ENCODE data around the gene PAN2. TPM values are rescaled to one million over a fixed set of nuclear protein-coding genes. Genes with fewer than 3 reads are reported as not detected.

The PAN2 gene
- total RNA-seq, 1 donor = 10.5 TPM

DNA sequence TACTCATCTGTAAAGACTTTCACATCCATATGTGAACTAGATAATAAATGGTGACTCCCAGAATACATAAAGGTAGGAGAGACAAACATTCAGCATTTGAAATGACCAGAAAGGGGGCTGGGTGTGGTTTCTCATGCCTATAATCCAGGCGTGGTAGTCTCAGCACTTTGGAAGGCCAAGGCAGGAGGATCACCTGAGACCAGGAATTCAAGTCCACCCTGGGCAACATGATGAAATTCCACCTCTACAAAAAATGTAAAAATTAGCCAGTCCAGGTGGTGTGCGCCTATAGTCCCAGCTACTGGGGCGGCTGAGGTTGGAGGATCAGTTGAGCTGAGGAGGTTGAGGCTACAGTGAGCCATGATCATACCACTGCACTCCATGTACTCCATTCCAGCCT, 29.5 kb downstream of the PAN2 start:
- peaks cover 4% of the 10 kb centered on the region for H4K20me1 ChIP-seq (ENCODE audit: insufficient read depth, low read length)
- H2AFZ ChIP-seq (ENCODE audit: low read length) = no peak overlapping the region
- peaks cover 32% of the 10 kb centered on the region for H3K36me3 ChIP-seq (ENCODE audit: insufficient read depth, low read length)
- DNase-seq (ENCODE audit: insufficient read length, low spot score, missing footprints) = no peak
- H3K27ac ChIP-seq (ENCODE audit: low read depth, low read length) = no peak overlapping the region
- H3K9me3 ChIP-seq (ENCODE audit: low read depth, low read length) = no peaks in the 10 kb centered on the region
- no peak overlapping the region for H3K4me3 ChIP-seq (ENCODE audit: insufficient read depth, low read length)
- peaks cover 7% of the 10 kb centered on the region for H3K79me2 ChIP-seq (ENCODE audit: insufficient read depth, low read length)
- H3K4me1 ChIP-seq (ENCODE audit: insufficient read depth, low read length) = peaks cover 10% of the 10 kb centered on the region
- H3K27me3 ChIP-seq (ENCODE audit: insufficient read depth, low read length) = no peaks in the 10 kb centered on the region
- TF ChIP-seq, protein P1, sequence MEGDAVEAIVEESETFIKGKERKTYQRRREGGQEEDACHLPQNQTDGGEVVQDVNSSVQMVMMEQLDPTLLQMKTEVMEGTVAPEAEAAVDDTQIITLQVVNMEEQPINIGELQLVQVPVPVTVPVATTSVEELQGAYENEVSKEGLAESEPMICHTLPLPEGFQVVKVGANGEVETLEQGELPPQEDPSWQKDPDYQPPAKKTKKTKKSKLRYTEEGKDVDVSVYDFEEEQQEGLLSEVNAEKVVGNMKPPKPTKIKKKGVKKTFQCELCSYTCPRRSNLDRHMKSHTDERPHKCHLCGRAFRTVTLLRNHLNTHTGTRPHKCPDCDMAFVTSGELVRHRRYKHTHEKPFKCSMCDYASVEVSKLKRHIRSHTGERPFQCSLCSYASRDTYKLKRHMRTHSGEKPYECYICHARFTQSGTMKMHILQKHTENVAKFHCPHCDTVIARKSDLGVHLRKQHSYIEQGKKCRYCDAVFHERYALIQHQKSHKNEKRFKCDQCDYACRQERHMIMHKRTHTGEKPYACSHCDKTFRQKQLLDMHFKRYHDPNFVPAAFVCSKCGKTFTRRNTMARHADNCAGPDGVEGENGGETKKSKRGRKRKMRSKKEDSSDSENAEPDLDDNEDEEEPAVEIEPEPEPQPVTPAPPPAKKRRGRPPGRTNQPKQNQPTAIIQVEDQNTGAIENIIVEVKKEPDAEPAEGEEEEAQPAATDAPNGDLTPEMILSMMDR (IDR thresholded peaks at IDR 0.05; ENCODE audit: extremely low read depth, low read depth, low read length) = no peak
- H3K4me2 ChIP-seq (ENCODE audit: insufficient read depth, low read length) = no peak overlapping the region

DNA sequence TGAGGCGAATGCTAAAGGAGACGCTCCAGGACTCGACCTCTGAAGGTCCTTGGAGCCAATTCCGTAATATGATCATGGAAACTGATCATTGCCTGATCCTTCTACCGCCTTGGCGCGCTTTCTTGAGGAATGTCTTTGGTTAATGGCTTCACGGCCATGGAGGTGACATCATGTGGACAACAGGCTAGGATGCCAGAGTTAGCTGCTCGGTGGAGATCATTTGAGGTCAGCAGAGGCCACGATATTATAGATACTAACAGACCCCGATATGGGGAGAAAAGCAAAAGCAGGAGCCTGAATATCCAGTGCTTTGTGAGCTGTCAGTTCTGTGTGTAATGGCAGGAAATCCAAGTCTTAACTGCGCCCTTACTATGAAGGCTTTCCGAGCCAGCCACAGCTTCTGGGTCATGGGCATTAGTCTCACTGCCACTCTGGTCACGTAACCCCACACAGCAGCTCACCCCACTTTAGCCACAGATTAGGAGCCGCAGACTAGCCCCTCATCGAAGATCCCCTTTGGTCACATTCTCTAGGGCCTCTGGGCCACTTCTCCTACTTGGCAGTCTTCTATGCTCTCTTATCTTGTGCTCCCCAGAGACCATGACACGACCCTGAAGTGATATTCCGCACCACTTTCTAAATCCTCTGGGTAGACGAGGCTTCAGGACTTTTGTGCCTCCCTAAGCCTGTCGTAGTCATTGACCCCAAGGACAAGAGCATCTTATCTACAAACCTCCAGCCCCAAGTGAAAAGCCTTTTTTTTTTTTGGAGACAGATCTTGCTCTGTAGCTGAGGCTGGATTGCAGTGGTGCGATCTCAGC, 32.9 kb downstream of the PAN2 start:
- peaks cover 12% of the 10 kb centered on the region for H3K36me3 ChIP-seq (ENCODE audit: insufficient read depth, low read length)
- peaks cover 22% of the 10 kb centered on the region for H3K4me1 ChIP-seq (ENCODE audit: insufficient read depth, low read length)
- H3K4me3 ChIP-seq (ENCODE audit: insufficient read depth, low read length) = peak overlapping the region; percentile 99
- peaks cover 41% of the 10 kb centered on the region for H3K79me2 ChIP-seq (ENCODE audit: insufficient read depth, low read length)
- peak overlapping the region; percentile 100 for H3K4me2 ChIP-seq (ENCODE audit: insufficient read depth, low read length)
- TF ChIP-seq, protein P1 (IDR thresholded peaks at IDR 0.05; ENCODE audit: extremely low read depth, low read depth, low read length) = no peak
- H2AFZ ChIP-seq (ENCODE audit: low read length) = peak overlapping the region; percentile 96
- peak overlapping the region; percentile 89 for H3K27ac ChIP-seq (ENCODE audit: low read depth, low read length)
- no peaks in the 10 kb centered on the region for H3K9me3 ChIP-seq (ENCODE audit: low read depth, low read length)
- H4K20me1 ChIP-seq (ENCODE audit: insufficient read depth, low read length) = peaks cover 16% of the 10 kb centered on the region
- no peak for DNase-seq (ENCODE audit: insufficient read length, low spot score, missing footprints)
- H3K27me3 ChIP-seq (ENCODE audit: insufficient read depth, low read length) = no peaks in the 10 kb centered on the region

DNA sequence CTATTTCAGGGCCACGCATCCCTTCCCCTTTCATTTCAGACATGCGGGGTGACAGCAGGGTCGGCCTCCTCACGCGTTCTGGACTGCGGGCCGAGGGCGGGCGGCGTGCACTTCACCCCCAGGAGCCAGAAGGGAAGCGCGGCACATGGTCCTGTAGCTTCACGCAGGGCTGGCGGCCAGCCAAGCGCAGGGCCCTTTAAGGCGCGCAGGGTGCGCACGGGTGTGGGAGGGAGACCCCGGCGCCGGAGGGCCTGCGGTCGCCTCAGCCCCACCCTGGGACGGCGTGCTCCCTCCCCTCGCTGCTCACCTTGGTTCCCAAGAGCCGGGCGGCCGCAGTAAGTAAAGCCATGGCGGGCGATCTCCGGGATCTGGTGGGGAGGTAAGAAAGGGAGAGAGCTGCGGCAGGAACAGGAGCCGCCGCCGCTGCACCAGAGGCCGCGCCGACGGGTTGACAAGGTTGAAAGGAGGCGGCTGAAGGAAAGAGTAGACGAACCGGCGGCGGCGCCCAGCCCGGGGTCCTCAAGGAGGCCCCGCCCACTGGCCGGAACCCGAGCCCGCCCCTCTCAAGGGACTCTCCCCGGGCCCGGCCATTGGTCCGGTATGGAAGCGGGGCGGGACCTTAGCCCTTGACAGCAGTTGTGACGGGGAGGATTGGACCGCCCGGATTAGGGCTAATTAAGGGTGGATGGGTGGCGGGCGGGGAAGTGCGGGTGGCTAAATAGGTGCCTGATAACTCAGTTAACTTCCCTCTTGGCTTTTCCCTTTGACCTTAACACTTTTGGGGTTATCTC, 33.8 kb downstream of the PAN2 start, which contains the start of gene CS:
CS (minus strand) TSS at position 478 of the 791 bp plus-strand sequence; CDS start at position 349, 129 bp downstream.
- Histone ChIP-seq H2AFZ (ENCODE audit: low read length) (peak within 1 kb of the TSS; percentile 96), H3K27me3 (ENCODE audit: insufficient read depth, low read length) (no peaks in the 10 kb centered on the region), H3K4me3 (ENCODE audit: insufficient read depth, low read length) (peak within 1 kb of the TSS; percentile 99), H3K4me1 (ENCODE audit: insufficient read depth, low read length) (peaks cover 22% of the 10 kb centered on the region), H3K27ac (ENCODE audit: low read depth, low read length) (peak within 1 kb of the TSS; percentile 89), H3K4me2 (ENCODE audit: insufficient read depth, low read length) (peak within 1 kb of the TSS; percentile 100), H3K36me3 (ENCODE audit: insufficient read depth, low read length) (peaks cover 9% of the 10 kb centered on the region), H3K9me3 (ENCODE audit: low read depth, low read length) (no peaks in the 10 kb centered on the region), H4K20me1 (ENCODE audit: insufficient read depth, low read length) (peaks cover 16% of the 10 kb centered on the region), H3K79me2 (ENCODE audit: insufficient read depth, low read length) (peaks cover 47% of the 10 kb centered on the region)
- TF ChIP-seq, protein P1 (IDR thresholded peaks at IDR 0.05; ENCODE audit: extremely low read depth, low read depth, low read length) = no peak
- peak; percentile 97 for DNase-seq (ENCODE audit: insufficient read length, low spot score, missing footprints)

Measured in osteoblast (primary cell).